Osteoblast (primary cell): ENCODE data around the gene ITGAE. TPM values are rescaled to one million over a fixed set of nuclear protein-coding genes. Genes with fewer than 3 reads are reported as not detected.
A peak's percentile ranks its signal among the peaks of the same experiment; 100 is the strongest.
"Not testable (repeated sequence)": the region's sequence is repeated elsewhere in the genome, so short reads cannot be mapped to it uniquely, and the experiment has no call there.

Source experiments
- DNase-seq: peaks from one replicate; pipeline ENCODE4 v3.0.0; 2011; ENCODE audit warnings: low spot score, mixed read lengths; ENCODE audit not compliant: insufficient read length; ENCODE audit errors: missing footprints
- H2AFZ ChIP-seq: 2 replicates; pipeline ENCODE4 v1.6.0; 2011; ENCODE audit warnings: mild to moderate bottlenecking, low read length
- H3K27ac ChIP-seq: 2 replicates; pipeline ENCODE4 v1.5.1; 2011; ENCODE audit warnings: mild to moderate bottlenecking, low read depth, low read length, moderate library complexity
- H3K27me3 ChIP-seq: 2 replicates; pipeline ENCODE4 v1.6.0; 2012; ENCODE audit warnings: mild to moderate bottlenecking, control low read depth, inconsistent platforms, low read length, moderate library complexity; ENCODE audit not compliant: insufficient read depth
- H3K36me3 ChIP-seq: 2 replicates; pipeline ENCODE4 v1.5.1; 2011; ENCODE audit warnings: mild to moderate bottlenecking, low read length, control low read depth, moderate library complexity; ENCODE audit not compliant: insufficient read depth
- H3K4me1 ChIP-seq: 2 replicates; pipeline ENCODE4 v1.5.1; 2011; ENCODE audit warnings: mild to moderate bottlenecking, low read length, control low read depth, moderate library complexity; ENCODE audit not compliant: insufficient read depth
- H3K4me2 ChIP-seq: 2 replicates; pipeline ENCODE4 v1.6.0; 2011; ENCODE audit warnings: mild to moderate bottlenecking, low read length; ENCODE audit not compliant: insufficient read depth
- H3K4me3 ChIP-seq: fragments of 200-600 bp; sonication (generic); 3 replicates; pipeline ENCODE4 v1.5.1; 2012; ENCODE audit warnings: mild to moderate bottlenecking, low read length, inconsistent platforms; ENCODE audit not compliant: insufficient read depth
- H3K79me2 ChIP-seq: 2 replicates; pipeline ENCODE4 v1.6.0; 2012; ENCODE audit warnings: mild to moderate bottlenecking, low read length, control low read depth, inconsistent platforms; ENCODE audit not compliant: insufficient read depth
- H3K9me3 ChIP-seq: 2 replicates; pipeline ENCODE4 v1.5.1; 2011; ENCODE audit warnings: low read depth, low read length, control low read depth
- H4K20me1 ChIP-seq: 2 replicates; pipeline ENCODE4 v1.6.0; 2012; ENCODE audit warnings: mild to moderate bottlenecking, low read length, control low read depth; ENCODE audit not compliant: insufficient read depth
- CTCF ChIP-seq: IDR thresholded peaks from 2 replicates; pipeline ENCODE4 v1.5.1; 2011; ENCODE audit warnings: mild to moderate bottlenecking, low read depth, low read length, moderate library complexity; ENCODE audit errors: extremely low read depth
- total RNA-seq: library from RNA; depleted of rRNA; stranded (reverse); fragments of >200 nt; gene quantifications from 2 replicates; pipeline ENCODE4 v1.2.3, GENCODE V29; 2012

ITGAE gene
- total RNA-seq, 1 donor = 10.5 TPM

- peak; percentile 78 for DNase-seq
- peaks cover 16% of the 10 kb centered on the region for H3K4me1 ChIP-seq
- H3K79me2 ChIP-seq = peaks cover 3% of the 10 kb centered on the region
- peaks cover 3% of the 10 kb centered on the region for H3K36me3 ChIP-seq
- H3K4me3 ChIP-seq = peak overlapping the region; percentile 35
- TF ChIP-seq CTCF = no peak
- H2AFZ ChIP-seq = peak overlapping the region; percentile 75
- no peaks in the 10 kb centered on the region for H3K27me3 ChIP-seq
- no peaks in the 10 kb centered on the region for H4K20me1 ChIP-seq
- H3K9me3 ChIP-seq = no peaks in the 10 kb centered on the region
- H3K4me2 ChIP-seq = peak overlapping the region; percentile 39
- H3K27ac ChIP-seq = no peak overlapping the region
These were observed 68.8 kb downstream of the ITGAE start for GRCh38 chr17:3732210-3732621.

GRCh38 chr17:3730881-3731429 lies 70.0 kb downstream of the ITGAE start:
- peak overlapping the region; percentile 85 for H2AFZ ChIP-seq
- H3K36me3 ChIP-seq = peaks cover 3% of the 10 kb centered on the region
- H3K4me3 ChIP-seq = peak overlapping the region; percentile 12
- H3K4me1 ChIP-seq = peaks cover 19% of the 10 kb centered on the region
- H3K27ac ChIP-seq = peak overlapping the region; percentile 70
- peak; percentile 44 for DNase-seq
- H3K9me3 ChIP-seq = no peaks in the 10 kb centered on the region
- no peak for TF ChIP-seq CTCF
- peaks cover 12% of the 10 kb centered on the region for H3K79me2 ChIP-seq
- no peaks in the 10 kb centered on the region for H4K20me1 ChIP-seq
- peak overlapping the region; percentile 74 for H3K4me2 ChIP-seq
- H3K27me3 ChIP-seq = no peaks in the 10 kb centered on the region

- no peak for DNase-seq
- no peaks in the 10 kb centered on the region for H4K20me1 ChIP-seq
- no peaks in the 10 kb centered on the region for H3K9me3 ChIP-seq
- H2AFZ ChIP-seq = no peak overlapping the region
- H3K4me2 ChIP-seq = no peak overlapping the region
- no peak for TF ChIP-seq CTCF
- no peak overlapping the region for H3K4me3 ChIP-seq
- H3K79me2 ChIP-seq = peaks cover 23% of the 10 kb centered on the region
- no peak overlapping the region for H3K27ac ChIP-seq
- H3K4me1 ChIP-seq = peaks cover 19% of the 10 kb centered on the region
- H3K27me3 ChIP-seq = no peaks in the 10 kb centered on the region
- peaks cover 3% of the 10 kb centered on the region for H3K36me3 ChIP-seq
These were observed 71.1 kb downstream of the ITGAE start for GRCh38 chr17:3729881-3730280.

GRCh38 chr17:3728099-3728498 lies 72.9 kb downstream of the ITGAE start:
- not testable (repeated sequence) for H2AFZ ChIP-seq, H3K27ac ChIP-seq, H3K9me3 ChIP-seq, H3K27me3 ChIP-seq, H3K4me2 ChIP-seq, H4K20me1 ChIP-seq, DNase-seq, H3K4me3 ChIP-seq, H3K36me3 ChIP-seq
- Histone ChIP-seq H3K4me1 (peaks cover 27% of the 10 kb centered on the region), H3K79me2 (peaks cover 39% of the 10 kb centered on the region)
